Left cardiac atrium (tissue), 4 donors: ENCODE measurements around the gene AFF2. TPM values are rescaled to one million over a fixed set of nuclear protein-coding genes. Genes with fewer than 3 reads are reported as not detected.

Source experiments
- ATAC-seq, 2 donors: fragments of 200-7000 bp; cut with Tn5 transposase; one replicate each; pipeline ENCODE4 v1.9.1; 2020; ENCODE audit warnings: mild to moderate bottlenecking in 2 of 2, moderate library complexity in 2 of 2
- DNase-seq: peaks from one replicate; pipeline ENCODE4 v3.0.0-alpha.2; 2020
- intact Hi-C, 2 donors: fragments of 100-400 bp; cut with DNase I; formaldehyde crosslinking; loops; one replicate each; pipeline versions ENCODE4 v1.14.1 to v1.15.1; 2022 to 2023
- long read RNA-seq: library from polyadenylated mRNA; unstranded; transcript quantifications from one replicate; pipeline ENCODE4 v2.0.0, GENCODE V29; 2021
- total RNA-seq, 2 donors: library from RNA; stranded (reverse); fragmentation: NEBNext Ultra II Directional; extraction: Animal tissue kit (Norgen Biotek cat#: 25700); gene quantifications; one replicate each; pipeline ENCODE4 v1.2.1, GENCODE V29; 2021
- donor health status: DM: no; HTN: yes; CAD: no.
- donor health status: DM: no; HTN: yes; CAD: no; lungs with severe emphysema.
- donor health status: DM: yes; HTN: yes; CAD: no.
- donor health status: Dilated cardiomyopathy.

Gene AFF2
- under 1 TPM; 0.80 to 0.81 TPM for total RNA-seq
- long read RNA-seq: 0 reads

GRCh38 chrX:148500423-148501385, at the start of gene AFF2:
Gene AFF2, plus strand, starts transcription at chrX:148500617. Its CDS starts 481 bp downstream, at chrX:148501098.
- peak; percentile 55 to 72 for ATAC-seq
- peak; percentile 39 for DNase-seq
- intact Hi-C loops: no loop called here

GRCh38 chrX:148457279-148457678, 43.1 kb upstream of the AFF2 start:
- DNase-seq (no peak), ATAC-seq (no peak)
- intact Hi-C loops: no loop called here

GRCh38 chrX:148459343-148459742, 41.1 kb upstream of the AFF2 start:
- no peak for DNase-seq
- no peak for ATAC-seq
- intact Hi-C loops: no loop called here

- ATAC-seq: no peak
- intact Hi-C loops: no loop called here
- DNase-seq: no peak
Observed at GRCh38 chrX:148466292-148466691, 34.1 kb upstream of the AFF2 start.

- intact Hi-C loops: no loop called here
- DNase-seq (no peak), ATAC-seq (no peak)
Observed at GRCh38 chrX:148470324-148470723, 30.1 kb upstream of the AFF2 start.

GRCh38 chrX:148474030-148474429, 26.4 kb upstream of the AFF2 start:
- DNase-seq (no peak), ATAC-seq (no peak)
- intact Hi-C loops: no loop called here

GRCh38 chrX:148492057-148492456, 8.4 kb upstream of the AFF2 start:
- ATAC-seq (no peak), DNase-seq (no peak)
- intact Hi-C loops: no loop called here

GRCh38 chrX:148495176-148495575, 5.2 kb upstream of the AFF2 start:
- intact Hi-C loops: no loop called here
- DNase-seq (no peak), ATAC-seq (no peak)

- ATAC-seq: no peak
- intact Hi-C loops: no loop called here
- DNase-seq: no peak
Observed at GRCh38 chrX:148498067-148498466, 2.4 kb upstream of the AFF2 start.

GRCh38 chrX:148499638-148500422, 587 bp upstream of the AFF2 start:
- intact Hi-C loops: no loop called here
- DNase-seq (no peak), ATAC-seq (no peak)

- DNase-seq: no peak
- intact Hi-C loops: no loop called here
Observed at GRCh38 chrX:148501386-148502066, 1.1 kb downstream of the AFF2 start.

GRCh38 chrX:148504506-148504905, 4.1 kb downstream of the AFF2 start:
- DNase-seq (no peak), ATAC-seq (no peak)
- intact Hi-C loops: no loop called here

More at GRCh38 chrX:148501386-148502066, 1.1 kb downstream of the AFF2 start:
- no peak for ATAC-seq

- no peak for DNase-seq
- intact Hi-C loops: no loop called here
- ATAC-seq: no peak
Observed at GRCh38 chrX:148507418-148507817, 7.0 kb downstream of the AFF2 start.

GRCh38 chrX:148512453-148512852, 12.0 kb downstream of the AFF2 start:
- intact Hi-C loops: no loop called here
- DNase-seq: no peak
- ATAC-seq: no peak

GRCh38 chrX:148513661-148514060, 13.2 kb downstream of the AFF2 start:
- DNase-seq (no peak), ATAC-seq (no peak)
- intact Hi-C loops: no loop called here

GRCh38 chrX:148517176-148517575, 16.8 kb downstream of the AFF2 start:
- ATAC-seq (no peak), DNase-seq (no peak)
- intact Hi-C loops: no loop called here

GRCh38 chrX:148522006-148522405, 21.6 kb downstream of the AFF2 start:
- DNase-seq: no peak
- ATAC-seq: no peak
- intact Hi-C loops: no loop called here

GRCh38 chrX:148523303-148524080, 23.1 kb downstream of the AFF2 start:
- intact Hi-C loops: no loop called here
- ATAC-seq: no peak

More at GRCh38 chrX:148523303-148524080, 23.1 kb downstream of the AFF2 start:
- DNase-seq: no peak
